Ishikawa (cell line): Measurements from ENCODE around the gene KIF9.

Source experiments
- CEBPB ChIP-seq: IDR thresholded peaks from 2 replicates; pipeline ENCODE4 v1.6.1; 2012
- CREB1 ChIP-seq: IDR thresholded peaks from 2 replicates; pipeline ENCODE4 v1.6.1; 2012; ENCODE audit warnings: low read depth
- EGR1 ChIP-seq: IDR thresholded peaks from 2 replicates; pipeline ENCODE4 v1.6.1; 2012
- EP300 ChIP-seq: IDR thresholded peaks from 2 replicates; pipeline ENCODE4 v1.6.1; 2012; ENCODE audit warnings: borderline replicate concordance
- FOXM1 ChIP-seq: IDR thresholded peaks from 2 replicates; pipeline ENCODE4 v1.6.1; 2012; ENCODE audit warnings: low read depth, borderline replicate concordance
- MAX ChIP-seq: IDR thresholded peaks from 2 replicates; pipeline ENCODE4 v1.6.1; 2012
- NFIC ChIP-seq: IDR thresholded peaks from 2 replicates; pipeline ENCODE4 v1.6.1; 2012
- RAD21 ChIP-seq: IDR thresholded peaks from 2 replicates; pipeline ENCODE4 v1.6.1; 2012; ENCODE audit warnings: low read depth
- TAF1 ChIP-seq: IDR thresholded peaks from 2 replicates; pipeline ENCODE4 v1.6.1; 2012; ENCODE audit warnings: low read depth, mild to moderate bottlenecking
- TCF12 ChIP-seq: IDR thresholded peaks from 2 replicates; pipeline ENCODE4 v1.6.1; 2012; ENCODE audit warnings: low read depth
- TEAD4 ChIP-seq: IDR thresholded peaks from 2 replicates; pipeline ENCODE4 v1.6.1; 2012
- USF1 ChIP-seq: IDR thresholded peaks from 2 replicates; pipeline ENCODE4 v1.6.1; 2012
- YY1 ChIP-seq: IDR thresholded peaks from 2 replicates; pipeline ENCODE4 v1.6.1; 2012; ENCODE audit warnings: low read depth
- ZBTB7A ChIP-seq: IDR thresholded peaks from 2 replicates; pipeline ENCODE4 v1.6.1; 2012; ENCODE audit warnings: low read depth
- TF ChIP-seq, protein P1 (sequence below): IDR thresholded peaks from 2 replicates; pipeline ENCODE4 v1.6.1; 2012; ENCODE audit warnings: low read depth, mild to moderate bottlenecking

The KIF9 gene

GRCh38 chr3:47295976-47296375 lies 13.4 kb upstream of the KIF9 start:
- no peak for TF ChIP-seq YY1
- TF ChIP-seq TCF12: no peak
- no peak for TF ChIP-seq NFIC

DNA sequence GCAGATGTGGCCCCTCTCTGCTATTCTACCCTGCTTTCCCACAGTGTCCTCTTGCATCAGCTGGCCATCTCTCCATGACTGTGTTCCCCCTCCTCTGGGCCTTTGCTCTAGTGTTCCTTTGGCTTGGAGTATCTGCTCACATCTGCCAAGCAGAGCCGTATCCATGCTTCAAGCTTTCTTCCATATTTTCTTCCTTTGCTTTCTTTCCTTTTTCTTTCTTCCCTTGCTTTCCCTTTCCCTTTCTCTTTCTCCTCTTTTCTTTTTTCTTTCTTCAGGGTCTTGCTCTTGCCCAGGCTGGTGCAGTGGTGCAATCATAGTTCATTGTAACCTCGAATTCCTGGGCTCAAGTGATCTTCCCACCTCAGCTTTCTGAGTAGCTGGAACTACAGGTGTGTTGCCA lies 12.7 kb upstream of the KIF9 start:
- no peak for TF ChIP-seq NFIC
- TF ChIP-seq FOXM1: no peak
- no peak for TF ChIP-seq RAD21
- no peak for TF ChIP-seq YY1

DNA sequence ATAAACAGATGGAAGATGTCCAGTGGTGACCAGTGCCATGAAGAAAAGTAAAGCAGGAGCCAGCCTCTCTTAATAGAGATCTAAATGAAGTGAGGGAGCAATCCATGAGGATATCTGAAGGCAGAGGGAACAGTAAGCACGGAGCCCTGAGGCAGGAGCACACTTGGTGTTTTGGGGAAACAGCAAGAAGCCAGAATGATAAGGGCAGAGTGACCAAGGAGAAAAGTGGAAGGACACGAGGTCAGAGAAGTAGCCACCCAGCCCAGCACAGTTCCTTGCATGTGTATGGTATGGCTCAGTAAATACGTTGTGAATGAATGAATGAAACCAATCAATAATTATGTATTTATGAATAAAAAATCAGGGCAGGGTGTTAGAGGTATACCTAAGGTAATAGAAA lies 11.8 kb upstream of the KIF9 start:
- no peak for TF ChIP-seq FOXM1

- no peak for TF ChIP-seq USF1
- no peak for TF ChIP-seq CREB1
- no peak for TF ChIP-seq RAD21
These were observed 11.2 kb upstream of the KIF9 start for GRCh38 chr3:47293822-47294221.

GRCh38 chr3:47291158-47291753 lies 8.7 kb upstream of the KIF9 start:
- TF ChIP-seq EP300 (no peak), NFIC (no peak), TCF12 (no peak), CREB1 (no peak), TEAD4 (no peak), YY1 (no peak), CEBPB (no peak), TAF1 (no peak), ZBTB7A (no peak), EGR1 (no peak), FOXM1 (no peak), RAD21 (no peak), USF1 (no peak), MAX (no peak)
- TF ChIP-seq, protein P1, sequence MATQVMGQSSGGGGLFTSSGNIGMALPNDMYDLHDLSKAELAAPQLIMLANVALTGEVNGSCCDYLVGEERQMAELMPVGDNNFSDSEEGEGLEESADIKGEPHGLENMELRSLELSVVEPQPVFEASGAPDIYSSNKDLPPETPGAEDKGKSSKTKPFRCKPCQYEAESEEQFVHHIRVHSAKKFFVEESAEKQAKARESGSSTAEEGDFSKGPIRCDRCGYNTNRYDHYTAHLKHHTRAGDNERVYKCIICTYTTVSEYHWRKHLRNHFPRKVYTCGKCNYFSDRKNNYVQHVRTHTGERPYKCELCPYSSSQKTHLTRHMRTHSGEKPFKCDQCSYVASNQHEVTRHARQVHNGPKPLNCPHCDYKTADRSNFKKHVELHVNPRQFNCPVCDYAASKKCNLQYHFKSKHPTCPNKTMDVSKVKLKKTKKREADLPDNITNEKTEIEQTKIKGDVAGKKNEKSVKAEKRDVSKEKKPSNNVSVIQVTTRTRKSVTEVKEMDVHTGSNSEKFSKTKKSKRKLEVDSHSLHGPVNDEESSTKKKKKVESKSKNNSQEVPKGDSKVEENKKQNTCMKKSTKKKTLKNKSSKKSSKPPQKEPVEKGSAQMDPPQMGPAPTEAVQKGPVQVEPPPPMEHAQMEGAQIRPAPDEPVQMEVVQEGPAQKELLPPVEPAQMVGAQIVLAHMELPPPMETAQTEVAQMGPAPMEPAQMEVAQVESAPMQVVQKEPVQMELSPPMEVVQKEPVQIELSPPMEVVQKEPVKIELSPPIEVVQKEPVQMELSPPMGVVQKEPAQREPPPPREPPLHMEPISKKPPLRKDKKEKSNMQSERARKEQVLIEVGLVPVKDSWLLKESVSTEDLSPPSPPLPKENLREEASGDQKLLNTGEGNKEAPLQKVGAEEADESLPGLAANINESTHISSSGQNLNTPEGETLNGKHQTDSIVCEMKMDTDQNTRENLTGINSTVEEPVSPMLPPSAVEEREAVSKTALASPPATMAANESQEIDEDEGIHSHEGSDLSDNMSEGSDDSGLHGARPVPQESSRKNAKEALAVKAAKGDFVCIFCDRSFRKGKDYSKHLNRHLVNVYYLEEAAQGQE: no peak

DNA sequence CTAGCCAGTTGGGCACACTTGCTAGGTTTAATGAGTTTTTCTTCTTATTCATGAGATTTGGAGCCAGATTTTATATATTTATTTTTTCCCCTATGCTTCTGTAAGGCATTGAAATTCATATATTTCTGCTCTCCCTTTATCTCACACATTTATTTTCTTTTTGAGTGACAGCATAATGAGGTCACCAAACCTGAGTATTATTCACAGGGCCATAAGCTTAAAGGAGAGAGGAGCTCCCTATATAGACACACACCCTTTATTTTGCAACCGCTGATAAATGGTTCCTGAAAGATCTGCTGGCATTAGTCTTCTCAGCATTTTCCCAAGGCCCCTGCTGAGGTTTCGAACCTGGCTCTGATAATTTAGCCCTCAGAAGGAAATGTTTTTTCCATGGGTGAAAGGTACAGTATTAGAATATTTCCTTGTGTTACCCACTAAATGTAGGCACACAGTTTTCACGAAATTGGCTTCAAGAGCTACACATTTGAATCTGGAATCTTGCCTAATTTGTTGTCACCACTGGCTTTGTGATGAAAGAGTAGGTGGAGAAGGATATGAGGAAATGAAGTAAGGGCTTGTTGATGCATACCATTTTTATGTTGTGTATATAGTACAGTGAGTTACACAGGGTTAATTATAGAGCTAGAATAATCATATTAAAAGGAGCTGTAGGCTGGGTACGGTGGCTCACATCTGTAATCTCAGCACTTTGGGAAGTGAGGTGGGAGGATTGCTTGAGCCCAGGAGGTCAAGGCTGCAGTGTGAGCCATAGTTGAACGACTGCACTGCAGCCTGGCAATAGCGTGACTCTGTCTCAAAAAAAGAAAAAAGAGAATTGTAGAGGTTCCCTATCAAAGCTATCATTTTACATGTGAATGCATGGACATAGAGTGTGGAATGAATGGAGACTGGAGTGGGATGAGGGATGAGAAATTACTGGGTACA lies 6.6 kb upstream of the KIF9 start:
- no peak for TF ChIP-seq USF1
- TF ChIP-seq FOXM1: no peak
- TF ChIP-seq CREB1: no peak
- TF ChIP-seq, protein P1: no peak
- no peak for TF ChIP-seq YY1
